GM21723 (cell line): ENCODE data around the gene NLGN2.

Experiments used
- ATAC-seq: cut with Tn5 transposase; IDR thresholded peaks from one replicate; pipeline ENCODE4 v1.9.1; 2021; ENCODE audit warnings: mild to moderate bottlenecking, moderate library complexity; ENCODE audit not compliant: unreplicated experiment

The NLGN2 gene

DNA sequence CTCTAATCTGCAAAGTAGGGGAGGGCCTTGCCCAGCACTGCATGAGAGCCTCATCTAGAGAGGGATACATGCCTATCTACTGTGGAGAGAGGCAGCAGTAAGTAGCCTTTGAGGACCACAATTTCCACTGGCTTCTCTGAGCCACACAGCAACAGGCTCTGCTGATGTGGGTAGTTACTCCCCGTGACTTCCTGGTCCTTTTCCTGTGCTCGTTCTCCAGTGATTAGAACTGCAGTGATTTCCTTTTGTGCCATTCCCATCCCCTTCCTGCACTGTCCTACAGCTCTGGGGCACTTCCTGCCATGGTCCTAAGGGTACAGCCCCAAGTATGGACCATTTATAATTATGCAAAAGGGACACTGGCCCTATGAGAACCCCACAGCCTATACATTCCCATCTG, 16.3 kb upstream of the NLGN2 start:
- ATAC-seq: no peak

DNA sequence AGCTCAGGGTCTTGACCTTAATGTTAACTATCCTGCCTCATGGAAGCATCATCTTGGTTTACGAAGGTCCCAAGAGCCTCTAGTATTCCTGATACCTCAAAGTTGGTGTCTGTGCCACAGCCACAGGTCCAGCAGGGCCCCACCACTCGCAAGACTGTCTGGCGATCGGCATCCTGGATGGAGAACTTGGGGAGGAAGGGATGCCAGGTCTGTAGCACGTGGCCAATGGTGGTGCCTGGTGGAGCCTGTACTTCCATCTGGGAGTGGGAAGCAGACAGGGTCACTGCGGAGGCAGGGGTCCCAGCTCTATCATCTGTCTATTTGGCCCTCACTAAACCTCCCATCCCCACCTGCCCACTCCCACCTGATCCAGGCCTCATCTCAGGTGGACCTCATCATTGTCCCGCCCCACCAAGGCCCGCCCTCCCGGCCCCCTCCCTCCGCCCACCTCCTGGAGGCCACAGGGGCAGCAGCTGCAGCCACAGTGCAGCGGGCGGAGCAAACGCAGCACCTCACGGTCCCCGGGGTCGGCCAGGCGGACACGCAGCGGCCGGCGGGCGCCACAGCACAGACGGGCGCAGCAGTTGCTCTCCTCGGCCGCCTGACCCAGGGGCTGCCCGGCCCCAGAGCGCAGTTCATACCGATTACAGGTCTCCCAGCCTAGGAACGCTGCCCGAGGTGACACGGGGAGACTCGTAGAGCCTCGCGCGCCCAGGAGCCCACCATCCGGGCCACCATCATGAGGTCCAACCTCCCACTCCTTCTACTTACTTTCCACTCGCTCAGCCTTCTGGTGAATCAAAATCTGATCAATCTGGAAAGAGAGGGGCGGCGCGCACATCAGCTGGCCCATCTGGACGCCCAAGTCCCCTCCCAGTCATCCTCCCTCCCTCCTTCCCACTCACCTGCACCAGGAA, 14.7 kb upstream of the NLGN2 start:
- no peak for ATAC-seq

- ATAC-seq: peak; percentile 51
Observed at GRCh38 chr17:7393613-7394451, 13.8 kb upstream of the NLGN2 start.

DNA sequence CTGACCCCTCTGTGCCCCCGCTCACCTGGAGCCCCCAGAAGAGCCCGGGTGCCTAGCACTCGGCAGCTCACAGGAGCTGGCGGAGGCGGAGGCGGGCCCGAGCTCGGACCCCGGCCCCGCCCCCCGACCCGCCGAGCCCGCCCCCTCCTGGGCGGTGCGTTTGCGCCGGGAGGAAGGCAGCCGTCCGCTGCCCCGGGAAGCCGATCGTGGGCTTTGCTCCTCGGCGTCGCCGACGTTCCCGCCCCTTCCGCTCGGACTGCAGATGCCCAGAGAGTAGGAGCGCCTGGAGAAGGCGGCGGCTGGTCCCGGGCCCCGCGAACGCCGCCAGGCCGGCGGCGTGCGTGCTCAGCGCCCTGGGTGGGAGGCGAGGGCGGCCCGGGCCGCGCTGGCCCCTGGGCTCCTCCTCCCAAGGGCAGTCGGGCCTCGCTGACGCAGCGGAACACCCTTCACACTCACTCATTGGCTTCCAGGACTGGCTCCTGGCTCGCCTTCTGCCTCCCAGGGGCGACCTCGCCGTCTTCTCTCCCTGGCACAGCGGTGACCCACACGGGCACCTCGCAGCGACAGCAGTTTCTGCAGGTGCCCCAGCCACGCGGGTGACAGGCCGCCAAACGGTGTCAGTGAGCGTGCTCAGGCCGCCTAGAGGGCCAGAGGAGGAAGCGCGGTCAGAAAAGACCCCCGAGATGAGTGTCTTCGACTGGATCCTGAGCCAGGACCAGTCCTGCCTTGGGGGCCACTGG, 13.0 kb upstream of the NLGN2 start, which contains the start of gene PLSCR3:
TSS of gene PLSCR3 (minus strand) at position 74 of the 740 bp plus-strand sequence. CDS start 415 bp downstream, outside the sequence.
- peak; percentile 76 for ATAC-seq

DNA sequence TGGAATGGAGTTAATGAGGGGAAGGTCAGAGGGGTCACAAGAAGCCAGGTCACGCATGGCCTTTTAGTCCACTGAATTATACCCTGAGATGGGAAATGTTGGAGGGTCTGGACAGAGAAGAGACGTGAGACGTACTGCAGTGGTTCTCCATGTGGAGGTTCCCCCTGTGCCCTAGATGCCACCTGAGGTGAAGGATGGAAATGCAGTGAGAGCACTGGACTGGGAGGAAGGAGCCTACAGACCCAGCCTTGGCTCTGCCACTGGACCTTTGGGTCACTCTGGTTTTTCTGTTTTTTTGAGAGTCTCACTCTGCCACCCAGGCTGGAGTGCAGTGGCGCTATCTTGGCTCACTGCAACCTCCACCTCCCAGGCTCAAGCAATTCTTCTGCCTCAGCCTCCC, 11.5 kb upstream of the NLGN2 start:
- no peak for ATAC-seq

DNA sequence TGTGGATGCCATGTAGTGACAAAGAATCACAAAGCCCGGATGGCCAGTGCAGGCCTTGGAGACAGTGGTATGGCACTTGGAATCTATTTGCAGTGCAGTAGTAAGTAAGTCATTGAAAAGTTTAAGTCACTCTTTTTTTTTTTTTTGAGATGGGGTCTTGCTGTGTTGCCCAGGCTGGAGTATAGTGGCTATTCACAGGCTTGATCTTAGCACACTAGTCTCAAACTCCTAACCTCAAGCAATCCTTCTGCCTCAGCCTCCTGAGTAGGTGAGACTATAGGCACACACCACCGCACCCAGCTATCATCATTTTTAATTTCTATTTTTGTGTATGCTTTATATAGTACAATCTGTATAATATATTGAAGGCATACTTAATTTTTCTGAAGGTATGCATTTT, 9.0 kb upstream of the NLGN2 start:
- ATAC-seq: no peak

GRCh38 chr17:7403043-7403726, 4.5 kb upstream of the NLGN2 start:
- ATAC-seq: no peak

GRCh38 chr17:7403727-7403976, 4.0 kb upstream of the NLGN2 start:
- ATAC-seq: peak; percentile 15

DNA sequence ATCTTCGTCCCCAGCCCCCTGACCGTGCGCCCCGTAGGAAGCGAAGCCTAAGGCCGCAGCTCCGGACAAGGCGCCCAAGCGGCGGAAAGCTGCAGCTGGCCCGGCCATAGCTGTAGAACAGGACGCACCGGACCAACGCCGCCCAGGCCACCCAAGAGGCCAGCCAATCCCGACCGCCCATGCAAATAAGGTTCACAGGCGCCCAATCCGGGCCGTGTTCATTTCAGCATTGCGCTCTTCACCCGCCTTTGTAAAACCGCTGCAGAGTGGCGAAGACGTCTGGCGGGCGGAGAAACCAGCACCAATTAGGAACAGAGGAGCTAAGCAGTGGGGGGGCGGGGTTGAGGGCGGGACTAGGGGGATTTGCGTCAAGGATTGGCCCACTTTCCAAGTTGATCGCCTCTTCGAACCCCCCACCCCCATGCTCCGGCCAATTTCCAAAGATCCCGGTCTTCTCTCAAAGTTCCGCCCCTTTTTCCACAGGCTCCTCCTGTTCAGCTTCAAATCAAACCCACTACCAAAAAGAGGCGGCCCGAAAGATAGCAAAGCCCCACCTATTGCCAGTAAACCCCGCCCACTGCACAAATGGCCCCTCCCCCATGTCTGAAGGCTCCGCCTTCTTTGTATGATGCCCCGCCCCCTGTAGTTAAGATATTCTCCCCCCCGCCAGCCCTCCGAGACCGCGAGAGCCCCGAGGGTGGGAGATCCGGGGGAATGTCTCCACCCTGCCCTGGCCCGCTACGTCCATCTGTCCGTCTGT, 3.5 kb upstream of the NLGN2 start, which contains the start of gene TMEM256:
TSS of gene TMEM256 (minus strand) at position 121 of the 760 bp plus-strand sequence. CDS start at position 108, 13 bp downstream.
- peak; percentile 91 for ATAC-seq

GRCh38 chr17:7404737-7405349, 2.8 kb upstream of the NLGN2 start:
- peak; percentile 25 for ATAC-seq

- ATAC-seq: no peak
Observed at GRCh38 chr17:7405350-7406234, 2.1 kb upstream of the NLGN2 start.

- ATAC-seq: no peak
Observed at GRCh38 chr17:7406235-7406825, 1.3 kb upstream of the NLGN2 start.

GRCh38 chr17:7407082-7407481, 563 bp upstream of the NLGN2 start:
- no peak for ATAC-seq

DNA sequence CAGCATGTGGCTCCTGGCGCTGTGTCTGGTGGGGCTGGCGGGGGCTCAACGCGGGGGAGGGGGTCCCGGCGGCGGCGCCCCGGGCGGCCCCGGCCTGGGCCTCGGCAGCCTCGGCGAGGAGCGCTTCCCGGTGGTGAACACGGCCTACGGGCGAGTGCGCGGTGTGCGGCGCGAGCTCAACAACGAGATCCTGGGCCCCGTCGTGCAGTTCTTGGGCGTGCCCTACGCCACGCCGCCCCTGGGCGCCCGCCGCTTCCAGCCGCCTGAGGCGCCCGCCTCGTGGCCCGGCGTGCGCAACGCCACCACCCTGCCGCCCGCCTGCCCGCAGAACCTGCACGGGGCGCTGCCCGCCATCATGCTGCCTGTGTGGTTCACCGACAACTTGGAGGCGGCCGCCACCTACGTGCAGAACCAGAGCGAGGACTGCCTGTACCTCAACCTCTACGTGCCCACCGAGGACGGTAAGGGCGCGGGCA, 645 bp downstream of the NLGN2 start:
- no peak for ATAC-seq

DNA sequence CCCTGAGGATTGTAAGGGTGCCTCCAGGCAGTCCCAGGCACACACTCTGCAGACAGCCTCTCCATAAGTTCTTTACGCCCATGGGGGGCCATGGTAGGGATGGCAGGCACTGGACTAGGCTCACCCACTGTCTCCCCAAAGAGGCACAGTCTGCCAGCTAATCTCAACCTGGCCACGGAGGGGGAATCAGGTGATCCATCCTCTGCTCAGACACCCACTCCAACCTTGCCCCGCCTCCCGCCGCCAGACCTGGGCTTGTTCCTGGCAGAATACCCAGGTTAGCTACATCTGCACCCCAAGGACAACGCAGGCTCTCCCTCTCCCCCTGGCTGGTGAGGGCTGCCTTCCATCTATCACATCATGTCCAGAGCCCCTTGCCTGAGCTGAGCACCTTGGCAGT, 1.2 kb downstream of the NLGN2 start:
- ATAC-seq: no peak

GRCh38 chr17:7409716-7410115, 2.1 kb downstream of the NLGN2 start:
- ATAC-seq: no peak

DNA sequence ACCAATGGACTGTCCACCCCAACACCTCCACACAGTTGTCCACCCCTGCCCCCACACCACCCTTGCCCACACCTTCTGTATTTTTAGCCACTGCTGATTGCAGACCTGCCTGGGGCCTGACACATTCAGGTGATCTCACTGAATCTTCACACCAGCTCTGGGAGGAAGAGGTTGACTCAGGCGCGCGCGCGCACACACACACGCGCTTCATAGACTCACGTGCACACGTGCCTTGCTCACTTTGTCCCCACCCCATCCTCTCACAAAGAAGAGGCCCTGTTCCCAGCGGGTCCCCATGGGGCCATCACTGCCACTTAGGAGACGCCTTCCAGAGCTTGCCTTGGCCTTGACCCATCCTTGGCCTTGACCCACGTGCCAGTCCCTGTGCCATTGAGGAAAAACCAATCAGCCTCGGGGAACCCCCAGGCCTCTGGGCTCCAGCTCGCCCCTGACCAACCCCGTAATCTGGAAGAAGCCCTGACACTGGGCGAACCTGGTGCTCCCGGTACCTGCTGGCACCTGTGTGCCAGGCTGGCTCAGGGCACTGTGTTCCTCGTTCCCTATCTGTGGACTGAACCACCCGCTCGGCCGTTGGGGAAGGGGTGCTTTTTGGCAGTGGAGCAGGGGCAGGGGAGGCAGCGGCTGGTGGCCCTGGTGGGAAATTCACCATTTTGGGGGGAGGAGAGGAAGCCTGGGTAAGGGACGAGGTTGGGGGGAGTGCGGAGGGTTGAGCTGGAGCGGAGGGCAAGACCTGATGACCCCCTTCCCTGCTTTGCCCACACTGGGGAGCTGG, 3.2 kb downstream of the NLGN2 start:
- ATAC-seq: no peak
